Hepatocyte (in vitro differentiated cells): ENCODE results near the gene TFEB. TPM values are rescaled to one million over a fixed set of nuclear protein-coding genes. Genes with fewer than 3 reads are reported as not detected.

Experiments used
- DNase-seq: peaks from one replicate; pipeline ENCODE4 v3.0.0-alpha.2; 2016; ENCODE audit warnings: low spot score
- H2AFZ ChIP-seq: fragments of 200-600 bp; sonication (generic); 2 replicates; pipeline ENCODE4 v1.6.0; 2016; ENCODE audit warnings: antibody characterized with exemption, mild to moderate bottlenecking
- H3K27ac ChIP-seq: fragments of 200-600 bp; sonication (generic); 2 replicates; pipeline ENCODE4 v1.5.1; 2016; ENCODE audit warnings: mild to moderate bottlenecking
- H3K27me3 ChIP-seq: fragments of 200-600 bp; sonication (generic); 2 replicates; pipeline ENCODE4 v1.6.1; 2016
- H3K36me3 ChIP-seq: fragments of 200-600 bp; sonication (generic); replicated peaks from 2 replicates; pipeline ENCODE4 v1.5.1; 2016; ENCODE audit warnings: low read depth; ENCODE audit not compliant: insufficient read depth
- H3K4me1 ChIP-seq: fragments of 200-600 bp; sonication (generic); 2 replicates; pipeline ENCODE4 v1.5.1; 2016; ENCODE audit warnings: mild to moderate bottlenecking, moderate library complexity; ENCODE audit not compliant: insufficient read depth
- H3K4me2 ChIP-seq: fragments of 200-600 bp; sonication (generic); 2 replicates; pipeline ENCODE4 v1.6.0; 2016
- H3K4me3 ChIP-seq: fragments of 200-600 bp; sonication (generic); 2 replicates; pipeline ENCODE4 v1.5.1; 2016; ENCODE audit warnings: mild to moderate bottlenecking
- H3K79me2 ChIP-seq: fragments of 200-600 bp; sonication (generic); 2 replicates; pipeline ENCODE4 v1.6.0; 2017; ENCODE audit warnings: mild to moderate bottlenecking
- H3K9me2 ChIP-seq: fragments of 200-600 bp; sonication (generic); replicated peaks from 2 replicates; pipeline ENCODE4 v1.6.0; 2017; ENCODE audit warnings: mild to moderate bottlenecking; ENCODE audit not compliant: insufficient read depth
- H3K9me3 ChIP-seq: fragments of 200-600 bp; sonication (generic); 2 replicates; pipeline ENCODE4 v1.5.1; 2016; ENCODE audit warnings: low read depth, mild to moderate bottlenecking
- H4K20me1 ChIP-seq: fragments of 200-600 bp; sonication (generic); 2 replicates; pipeline ENCODE4 v1.6.0; 2016; ENCODE audit warnings: mild to moderate bottlenecking; ENCODE audit not compliant: insufficient read depth, poor library complexity, severe bottlenecking
- CTCF ChIP-seq: fragments of 200-600 bp; sonication (generic); IDR thresholded peaks from 2 replicates; pipeline ENCODE4 v1.5.1; 2016; ENCODE audit warnings: antibody characterized with exemption, mild to moderate bottlenecking; ENCODE audit not compliant: poor library complexity
- EZH2 ChIP-seq: fragments of 200-600 bp; sonication (generic); IDR thresholded peaks from 2 replicates; pipeline ENCODE4 v1.6.1; 2016; ENCODE audit warnings: antibody characterized with exemption, mild to moderate bottlenecking, borderline replicate concordance
- EZH2phosphoT487 ChIP-seq: fragments of 200-600 bp; sonication (generic); IDR thresholded peaks from one replicate; pipeline ENCODE4 v1.6.1; 2018; ENCODE audit warnings: antibody characterized with exemption, mild to moderate bottlenecking, low read depth, moderate library complexity; ENCODE audit not compliant: unreplicated experiment, severe bottlenecking
- WGBS: methylation state at CpG from one replicate; pipeline ENCODE4 v1.1.6; 2016; ENCODE audit warnings: low lambda C conversion rate; ENCODE audit errors: missing lambda C conversion rate; 5-methylcytosine and 5-hydroxymethylcytosine counted together
- polyA plus RNA-seq: library from polyadenylated mRNA; unstranded; fragments of >200 nt; fragmentation: Nextera tagmentation; extraction: Ambion mirVana; gene quantifications from 2 replicates; pipeline ENCODE4 v1.2.1, GENCODE V29; 2016
- total RNA-seq: library from RNA; depleted of rRNA; stranded (reverse); fragments of >200 nt; gene quantifications from 2 replicates; pipeline ENCODE4 v1.2.3, GENCODE V29; 2014

The TFEB gene
- total and polyA plus RNA-seq, 2 experiments from 2014 or later, result 14.2 to 32.7 TPM

GRCh38 chr6:41704656-41705310 lies 30.6 kb downstream of the TFEB start:
- H3K79me2 ChIP-seq, result peaks cover 12% of the 10 kb centered on the region
- peaks cover 11% of the 10 kb centered on the region for H3K4me1 ChIP-seq
- no peak overlapping the region for H3K4me2 ChIP-seq
- H4K20me1 ChIP-seq, result no peaks in the 10 kb centered on the region
- no peak overlapping the region for H3K4me3 ChIP-seq
- H3K27me3 ChIP-seq, result no peaks in the 10 kb centered on the region
- DNase-seq, result no peak
- H3K27ac ChIP-seq, result peak overlapping the region; percentile 57
- no peaks in the 10 kb centered on the region for H3K36me3 ChIP-seq
- H2AFZ ChIP-seq, result no peak overlapping the region
- TF ChIP-seq EZH2, result no peak
- TF ChIP-seq CTCF, result no peak
- no peaks in the 10 kb centered on the region for H3K9me2 ChIP-seq
- WGBS, result 88% methylated on average over 5 of the region's 5 CpGs
- H3K9me3 ChIP-seq, result no peaks in the 10 kb centered on the region

GRCh38 chr6:41704028-41704427 lies 31.4 kb downstream of the TFEB start:
- TF ChIP-seq EZH2phosphoT487 (no peak), EZH2 (no peak), CTCF (no peak)
- Histone ChIP-seq H3K27me3 (no peaks in the 10 kb centered on the region), H3K36me3 (no peaks in the 10 kb centered on the region), H3K4me1 (peaks cover 11% of the 10 kb centered on the region), H2AFZ (no peak overlapping the region), H4K20me1 (no peaks in the 10 kb centered on the region), H3K79me2 (peaks cover 12% of the 10 kb centered on the region), H3K9me2 (no peaks in the 10 kb centered on the region), H3K9me3 (no peaks in the 10 kb centered on the region), H3K4me3 (no peak overlapping the region), H3K27ac (no peak overlapping the region), H3K4me2 (no peak overlapping the region)
- no peak for DNase-seq
- 84% methylated on average over 7 of the region's 7 CpGs for WGBS

DNA sequence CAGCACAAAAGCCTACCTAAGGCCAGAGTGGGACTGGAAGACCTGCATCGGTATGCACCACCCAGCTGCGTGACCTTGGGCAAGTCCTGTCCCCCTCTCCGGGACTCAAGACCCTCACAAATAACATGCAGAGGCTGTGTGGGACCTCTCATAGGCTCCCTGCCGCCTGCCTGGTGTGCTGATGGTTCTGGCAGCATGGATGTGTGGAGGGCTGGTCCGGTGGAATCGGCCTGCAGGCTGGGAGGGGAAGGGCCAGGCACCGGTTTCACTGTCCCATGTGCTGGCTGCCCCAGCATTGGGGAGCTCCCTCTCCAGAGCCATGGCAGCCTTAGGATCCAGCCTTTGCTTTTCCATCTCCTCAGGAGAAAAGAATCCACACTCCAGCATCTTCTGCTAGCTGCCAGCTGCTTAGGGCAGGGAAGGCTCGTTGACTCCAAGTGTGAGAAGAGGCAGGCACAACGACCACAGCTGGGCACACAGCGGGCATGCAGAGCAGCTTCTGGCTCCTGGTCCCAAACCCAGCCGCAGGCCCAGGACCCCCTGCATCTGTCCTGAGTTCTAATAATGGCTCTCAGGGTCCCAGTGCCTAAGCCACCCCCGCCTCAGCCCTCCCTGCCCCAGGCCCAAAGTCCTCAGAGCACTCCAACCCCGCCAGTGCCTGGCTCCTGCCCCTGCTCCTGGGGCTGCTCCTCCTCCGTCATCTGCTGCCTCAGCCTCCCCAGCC lies 32.5 kb downstream of the TFEB start:
- Histone ChIP-seq H3K9me3 (no peaks in the 10 kb centered on the region), H3K27ac (no peak overlapping the region), H3K36me3 (no peaks in the 10 kb centered on the region), H3K27me3 (no peaks in the 10 kb centered on the region), H3K4me2 (no peak overlapping the region), H4K20me1 (no peaks in the 10 kb centered on the region), H2AFZ (no peak overlapping the region), H3K4me3 (no peak overlapping the region), H3K79me2 (peaks cover 10% of the 10 kb centered on the region), H3K9me2 (no peaks in the 10 kb centered on the region), H3K4me1 (peaks cover 11% of the 10 kb centered on the region)
- 90% methylated on average over 14 of the region's 14 CpGs for WGBS
- DNase-seq, result no peak
- no peak for TF ChIP-seq EZH2
- TF ChIP-seq EZH2phosphoT487, result no peak
- no peak for TF ChIP-seq CTCF
